Measurements from ENCODE around the gene CDK5RAP1. TPM values are rescaled to one million over a fixed set of nuclear protein-coding genes. Genes with fewer than 3 reads are reported as not detected.

CDK5RAP1 gene
- total and polyA plus RNA-seq, 2 of the 8 experiments (the other 6 are each of a cell fraction or from before 2014, with no cell fraction given), result 37.8 to 46.6 TPM

DNA sequence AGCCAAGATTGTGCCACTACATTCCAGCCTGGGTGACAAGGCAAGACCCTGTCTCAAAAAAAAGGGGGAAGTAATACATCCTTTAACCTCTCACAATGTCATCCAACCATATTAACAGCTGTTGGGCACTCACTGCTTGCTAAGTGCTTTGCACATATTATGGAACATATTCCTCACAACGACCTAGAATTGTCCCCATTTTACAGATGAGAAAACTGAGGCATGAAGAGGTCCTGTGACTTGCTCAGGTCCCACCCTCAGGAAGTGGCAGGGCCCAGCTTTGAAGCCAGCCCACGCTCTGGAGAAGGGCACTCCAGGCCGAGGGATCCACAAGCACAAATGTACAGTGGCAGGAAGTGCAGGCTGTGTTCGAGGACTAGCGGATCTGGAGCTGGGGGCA is 85.0 kb downstream of the CDK5RAP1 start:
- H3K18ac ChIP-seq (ENCODE audit: extremely low read depth, low read length), result no peak overlapping the region
- no peak for TF ChIP-seq KDM4A (IDR thresholded peaks at IDR 0.05; ENCODE audit: low read depth, low read length, severe bottlenecking)
- no peak overlapping the region for H3K23ac ChIP-seq (ENCODE audit: insufficient read length)
- 84% methylated on average over 5 of the region's 5 CpGs; no CpG with 5 or more reads in 1 of the 2 experiments for WGBS, 2 experiments (ENCODE audit: extremely low coverage in 1 of 2, insufficient coverage in 1 of 2, insufficient read length in 1 of 2, insufficient replicate concordance in 2 of 2, low coverage in 1 of 2, low lambda C conversion rate in 2 of 2, missing lambda C conversion rate in 1 of 2)
- H2BK15ac ChIP-seq (ENCODE audit: low read length), result no peak overlapping the region
- H3K9me3 ChIP-seq (ENCODE audit: insufficient read depth in 2 of 2, low read depth in 1 of 2, low read length in 1 of 2), result no peaks in the 10 kb centered on the region
- H3K4me1 ChIP-seq (replicated peaks in 1 of 4; ENCODE audit: control insufficient read depth in 3 of 4, insufficient read depth in 4 of 4, low read length in 3 of 4), result no peaks in the 10 kb centered on the region
- no peaks in the 10 kb centered on the region for H3K79me1 ChIP-seq (ENCODE audit: low read depth, low read length)
- no peak overlapping the region for H4K8ac ChIP-seq (ENCODE audit: extremely low read depth, insufficient read depth, low read length)
- no peak overlapping the region for H3K27ac ChIP-seq (ENCODE audit: low read depth, low read length)
- no peaks in the 10 kb centered on the region; a peak in 2 of 7 replicates for H3K27me3 ChIP-seq (replicated peaks in 1 of 4; ENCODE audit: control insufficient read depth in 3 of 4, extremely low read depth in 1 of 4, insufficient read depth in 3 of 4, low read length in 3 of 4)
- no peak overlapping the region for H3K9ac ChIP-seq (replicated peaks in 1 of 4; ENCODE audit: extremely low read depth in 1 of 4, low read depth in 3 of 4, low read length in 3 of 4)
- H2AK5ac ChIP-seq (ENCODE audit: low read depth, low read length), result no peak overlapping the region
- CTCF ChIA-PET (ENCODE audit: partially characterized antibody), result interaction anchor here (1.1 to 4.3 kb wide), 4 partner anchors 8 to 99 kb away, joined by 3 to 21 read pairs (median 4); no protein-coding TSS in a partner anchor
- H3K4ac ChIP-seq (replicated peaks; ENCODE audit: insufficient read length, low read depth, low read length), result no peak overlapping the region
- no peak overlapping the region for H2BK12ac ChIP-seq (ENCODE audit: low read depth, low read length)
- H3K23me2 ChIP-seq (ENCODE audit: low read depth, low read length), result no peaks in the 10 kb centered on the region
- H2BK120ac ChIP-seq (replicated peaks; ENCODE audit: low read depth, low read length), result no peak overlapping the region
- no peak overlapping the region for H3K56ac ChIP-seq (replicated peaks; ENCODE audit: insufficient read length, low read depth, low read length)
- FAIRE-seq (no peak), DNase-seq (ENCODE audit: low read depth in 1 of 2, low spot score in 2 of 2) (no peak)
- H3K4me2 ChIP-seq (ENCODE audit: insufficient read depth in 1 of 2, low read depth in 2 of 2, low read length in 2 of 2), result no peak overlapping the region
- H2AFZ ChIP-seq (ENCODE audit: low read length), result no peak overlapping the region
- no peak overlapping the region for H3K4me3 ChIP-seq (ENCODE audit: extremely low read depth in 1 of 4, insufficient read depth in 2 of 4, low read depth in 3 of 4, low read length in 4 of 4)
- H2BK5ac ChIP-seq (ENCODE audit: low read depth, low read length), result no peak overlapping the region
- H4K20me1 ChIP-seq (replicated peaks in 1 of 2; ENCODE audit: control insufficient read depth in 1 of 2, insufficient read depth in 2 of 2, low read length in 2 of 2), result no peaks in the 10 kb centered on the region
- no peak overlapping the region for H3K14ac ChIP-seq (ENCODE audit: insufficient read length)
- H3K79me2 ChIP-seq (ENCODE audit: control insufficient read depth in 1 of 2, insufficient read depth in 2 of 2, low read length in 2 of 2), result no peaks in the 10 kb centered on the region
- no peak overlapping the region for H4K91ac ChIP-seq (replicated peaks; ENCODE audit: insufficient read length, low read length)
- H2BK20ac ChIP-seq (ENCODE audit: low read length), result no peak overlapping the region
- POLR2A ChIA-PET (ENCODE audit: partially characterized antibody), result no interaction called here
- H4K5ac ChIP-seq (ENCODE audit: insufficient read length, low read depth, low read length), result no peak overlapping the region
- no peaks in the 10 kb centered on the region for H3K36me3 ChIP-seq (ENCODE audit: control insufficient read depth in 2 of 4, insufficient read depth in 4 of 4, low read length in 3 of 4)

Measured in H1 (cell line).